HepG2 (cell line): ENCODE data around the gene TOR2A. TPM values are rescaled to one million over a fixed set of nuclear protein-coding genes. Genes with fewer than 3 reads are reported as not detected.

Source experiments
- DNMT1 ChIP-seq: sonication (generic); formaldehyde crosslinking; IDR thresholded peaks from 2 replicates; pipeline ENCODE4 v1.5.1; 2020; ENCODE audit warnings: mild to moderate bottlenecking, missing genetic modification reagents
- ETV6 ChIP-seq: sonication (generic); formaldehyde crosslinking; conservative IDR thresholded peaks from 2 replicates; pipeline ENCODE4 v1.4.0; 2020; ENCODE audit warnings: missing genetic modification reagents
- FLYWCH1 ChIP-seq: sonication (generic); formaldehyde crosslinking; IDR thresholded peaks from 2 replicates; pipeline ENCODE4 v1.8.1; 2023; ENCODE audit warnings: mild to moderate bottlenecking, missing genetic modification reagents
- FOSL1 ChIP-seq: sonication (generic); formaldehyde crosslinking; IDR thresholded peaks from 2 replicates; pipeline ENCODE4 v1.9.0; 2021; ENCODE audit warnings: missing genetic modification reagents, borderline replicate concordance
- FOXK1 ChIP-seq: sonication (generic); formaldehyde crosslinking; IDR thresholded peaks from 2 replicates; pipeline ENCODE4 v1.4.0; 2020; ENCODE audit warnings: low read depth, missing genetic modification reagents, borderline replicate concordance
- HNF4A ChIP-seq: sonication (generic); formaldehyde crosslinking; IDR thresholded peaks from 2 replicates; pipeline ENCODE4 v1.4.0; 2020; ENCODE audit warnings: missing genetic modification reagents
- IRF2 ChIP-seq: IDR thresholded peaks from 2 replicates; pipeline ENCODE4 v1.6.1; 2018; ENCODE audit warnings: missing genetic modification reagents, missing compliant biosample characterization
- JUND ChIP-seq: sonication (generic); formaldehyde crosslinking; IDR thresholded peaks from 2 replicates; pipeline ENCODE4 v1.8.0; 2022; ENCODE audit warnings: mild to moderate bottlenecking, missing genetic modification reagents
- KLF12 ChIP-seq: sonication (generic); formaldehyde crosslinking; IDR thresholded peaks from 2 replicates; pipeline ENCODE4 v1.4.0; 2020; ENCODE audit warnings: missing genetic modification reagents, borderline replicate concordance
- PAX8 ChIP-seq: sonication (generic); formaldehyde crosslinking; IDR thresholded peaks from 2 replicates; pipeline ENCODE4 v1.8.0; 2022; ENCODE audit warnings: mild to moderate bottlenecking, missing genetic modification reagents, borderline replicate concordance
- PLRG1 ChIP-seq: fragments of 450-650 bp; conservative IDR thresholded peaks from 2 replicates; pipeline ENCODE4 v1.6.1; 2016
- RAD51 ChIP-seq: fragments of 450-650 bp; IDR thresholded peaks from 2 replicates; pipeline ENCODE4 v1.6.1; 2016; ENCODE audit warnings: borderline replicate concordance
- RARA ChIP-seq: IDR thresholded peaks from 2 replicates; pipeline ENCODE4 v1.6.1; 2016; ENCODE audit warnings: missing genetic modification reagents, missing compliant biosample characterization
- RFXAP ChIP-seq: sonication (generic); formaldehyde crosslinking; IDR thresholded peaks from 2 replicates; pipeline ENCODE4 v1.4.0; 2020; ENCODE audit warnings: missing genetic modification reagents, borderline replicate concordance
- THAP11 ChIP-seq: IDR thresholded peaks from 2 replicates; pipeline ENCODE4 v1.6.1; 2016; ENCODE audit warnings: missing biosample characterization, missing genetic modification reagents
- ZBTB3 ChIP-seq: sonication (generic); formaldehyde crosslinking; IDR thresholded peaks from 2 replicates; pipeline ENCODE4 v1.4.0; 2020; ENCODE audit warnings: low read depth, mild to moderate bottlenecking, moderate library complexity, missing genetic modification reagents, borderline replicate concordance
- ZMAT5 ChIP-seq: sonication (generic); formaldehyde crosslinking; IDR thresholded peaks from 2 replicates; pipeline ENCODE4 v1.5.0; 2020; ENCODE audit warnings: mild to moderate bottlenecking, low read depth, missing genetic modification reagents, borderline replicate concordance
- ZNF251 ChIP-seq: sonication (generic); formaldehyde crosslinking; IDR thresholded peaks from 2 replicates; pipeline ENCODE4 v1.9.0; 2021; ENCODE audit warnings: mild to moderate bottlenecking, missing genetic modification reagents
- ZNF354B ChIP-seq: sonication (generic); formaldehyde crosslinking; IDR thresholded peaks from 2 replicates; pipeline ENCODE4 v1.8.0; 2022; ENCODE audit warnings: mild to moderate bottlenecking, missing genetic modification reagents
- ZNF543 ChIP-seq: sonication (generic); formaldehyde crosslinking; IDR thresholded peaks from 2 replicates; pipeline ENCODE4 v1.4.0; 2020; ENCODE audit warnings: mild to moderate bottlenecking, missing genetic modification reagents
- ZNF550 ChIP-seq: sonication (generic); formaldehyde crosslinking; IDR thresholded peaks from 2 replicates; pipeline ENCODE4 v1.4.0; 2020; ENCODE audit warnings: mild to moderate bottlenecking, missing genetic modification reagents, borderline replicate concordance
- ZNF572 ChIP-seq: sonication (generic); formaldehyde crosslinking; IDR thresholded peaks from 2 replicates; pipeline ENCODE4 v1.5.1; 2020; ENCODE audit warnings: mild to moderate bottlenecking, missing genetic modification reagents
- polyA plus RNA-seq, 8 experiments: library from polyadenylated mRNA; depleted of rRNA in 3 of 8; stranded (reverse) in 7 of 8; unstranded in 1 of 8; fragments of >200 nt; fragmentation: Illumina TruSeq in 4 of 8; extraction: Trizol in 4 of 8; gene quantifications; 2 replicates each; pipeline versions ENCODE4 v1.2.1 to v1.2.3, GENCODE V29; 2011 to 2016; ENCODE audit warnings: low read depth in 4 of 8, missing spikeins in 1 of 8, mixed read lengths in 1 of 8; ENCODE audit not compliant: insufficient read depth in 1 of 8
- total RNA-seq, 5 experiments: library from RNA; depleted of rRNA; stranded (reverse); fragments of >200 nt; fragmentation: Illumina TruSeq; extraction: Trizol; gene quantifications; 2 replicates each; pipeline ENCODE4 v1.2.3, GENCODE V29; 2016; ENCODE audit warnings: low read depth in 1 of 5
- TF ChIP-seq, protein P1 (sequence below): sonication (generic); formaldehyde crosslinking; IDR thresholded peaks from 2 replicates; pipeline ENCODE4 v1.5.0; 2020; ENCODE audit warnings: missing genetic modification reagents
- TF ChIP-seq, protein P2 (sequence below): sonication (generic); formaldehyde crosslinking; IDR thresholded peaks from 2 replicates; pipeline ENCODE4 v1.4.0; 2020; ENCODE audit warnings: mild to moderate bottlenecking, missing genetic modification reagents
- TF ChIP-seq, protein P3 (sequence below): sonication (generic); formaldehyde crosslinking; conservative IDR thresholded peaks from 2 replicates; pipeline ENCODE4 v1.4.0; 2020; ENCODE audit warnings: mild to moderate bottlenecking, missing genetic modification reagents, moderate library complexity

The TOR2A gene
- total and polyA plus RNA-seq, 2 of the 13 experiments (the other 11 are each of a cell fraction or from before 2014, with no cell fraction given), result 3.5 to 7.2 TPM

- TF ChIP-seq ZNF354B (CRISPR knock-in tag) (0 out of 2 replicates have a peak, but pooled peaks have one; percentile 23), ZNF572 (CRISPR knock-in tag) (no peak), ZNF550 (no peak), FOSL1 (no peak), PLRG1 (no peak), FLYWCH1 (CRISPR knock-in tag) (no peak), RAD51 (no peak), ZNF251 (no peak), RFXAP (CRISPR knock-in tag) (peak; percentile 94), DNMT1 (CRISPR knock-in tag) (0 out of 2 replicates have a peak, but pooled peaks have one; percentile 9), ZBTB3 (CRISPR knock-in tag) (peak; percentile 91; the same call in 1 of the 2 replicates), ETV6 (CRISPR knock-in tag) (no peak; the same call in 1 of the 2 replicates), PAX8 (peak; percentile 95; the same call in 1 of the 2 replicates), HNF4A (CRISPR knock-in tag) (no peak), FOXK1 (CRISPR knock-in tag) (peak; percentile 60; the same call in 1 of the 2 replicates), ZNF543 (CRISPR knock-in tag) (no peak; the same call in 1 of the 2 replicates), ZMAT5 (no peak), KLF12 (CRISPR knock-in tag) (peak; percentile 87; the same call in 1 of the 2 replicates), JUND (0 out of 2 replicates have a peak, but pooled peaks have one; percentile 21), IRF2 (CRISPR knock-in tag) (peak; percentile 89), RARA (CRISPR knock-in tag) (no peak), THAP11 (CRISPR knock-in tag) (peak; percentile 99)
- TF ChIP-seq, protein P1, sequence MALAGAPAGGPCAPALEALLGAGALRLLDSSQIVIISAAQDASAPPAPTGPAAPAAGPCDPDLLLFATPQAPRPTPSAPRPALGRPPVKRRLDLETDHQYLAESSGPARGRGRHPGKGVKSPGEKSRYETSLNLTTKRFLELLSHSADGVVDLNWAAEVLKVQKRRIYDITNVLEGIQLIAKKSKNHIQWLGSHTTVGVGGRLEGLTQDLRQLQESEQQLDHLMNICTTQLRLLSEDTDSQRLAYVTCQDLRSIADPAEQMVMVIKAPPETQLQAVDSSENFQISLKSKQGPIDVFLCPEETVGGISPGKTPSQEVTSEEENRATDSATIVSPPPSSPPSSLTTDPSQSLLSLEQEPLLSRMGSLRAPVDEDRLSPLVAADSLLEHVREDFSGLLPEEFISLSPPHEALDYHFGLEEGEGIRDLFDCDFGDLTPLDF, result peak; percentile 70; the same call in 1 of the 2 replicates
- TF ChIP-seq, protein P2, sequence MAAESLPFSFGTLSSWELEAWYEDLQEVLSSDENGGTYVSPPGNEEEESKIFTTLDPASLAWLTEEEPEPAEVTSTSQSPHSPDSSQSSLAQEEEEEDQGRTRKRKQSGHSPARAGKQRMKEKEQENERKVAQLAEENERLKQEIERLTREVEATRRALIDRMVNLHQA (CRISPR knock-in tag), result no peak
- TF ChIP-seq, protein P3, sequence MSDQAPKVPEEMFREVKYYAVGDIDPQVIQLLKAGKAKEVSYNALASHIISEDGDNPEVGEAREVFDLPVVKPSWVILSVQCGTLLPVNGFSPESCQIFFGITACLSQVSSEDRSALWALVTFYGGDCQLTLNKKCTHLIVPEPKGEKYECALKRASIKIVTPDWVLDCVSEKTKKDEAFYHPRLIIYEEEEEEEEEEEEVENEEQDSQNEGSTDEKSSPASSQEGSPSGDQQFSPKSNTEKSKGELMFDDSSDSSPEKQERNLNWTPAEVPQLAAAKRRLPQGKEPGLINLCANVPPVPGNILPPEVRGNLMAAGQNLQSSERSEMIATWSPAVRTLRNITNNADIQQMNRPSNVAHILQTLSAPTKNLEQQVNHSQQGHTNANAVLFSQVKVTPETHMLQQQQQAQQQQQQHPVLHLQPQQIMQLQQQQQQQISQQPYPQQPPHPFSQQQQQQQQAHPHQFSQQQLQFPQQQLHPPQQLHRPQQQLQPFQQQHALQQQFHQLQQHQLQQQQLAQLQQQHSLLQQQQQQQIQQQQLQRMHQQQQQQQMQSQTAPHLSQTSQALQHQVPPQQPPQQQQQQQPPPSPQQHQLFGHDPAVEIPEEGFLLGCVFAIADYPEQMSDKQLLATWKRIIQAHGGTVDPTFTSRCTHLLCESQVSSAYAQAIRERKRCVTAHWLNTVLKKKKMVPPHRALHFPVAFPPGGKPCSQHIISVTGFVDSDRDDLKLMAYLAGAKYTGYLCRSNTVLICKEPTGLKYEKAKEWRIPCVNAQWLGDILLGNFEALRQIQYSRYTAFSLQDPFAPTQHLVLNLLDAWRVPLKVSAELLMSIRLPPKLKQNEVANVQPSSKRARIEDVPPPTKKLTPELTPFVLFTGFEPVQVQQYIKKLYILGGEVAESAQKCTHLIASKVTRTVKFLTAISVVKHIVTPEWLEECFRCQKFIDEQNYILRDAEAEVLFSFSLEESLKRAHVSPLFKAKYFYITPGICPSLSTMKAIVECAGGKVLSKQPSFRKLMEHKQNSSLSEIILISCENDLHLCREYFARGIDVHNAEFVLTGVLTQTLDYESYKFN (CRISPR knock-in tag), result peak; percentile 59
Observed at GRCh38 chr9:127734747-127735529, at the start of gene TOR2A (continued).
